WTC11 (cell line): Measurements from ENCODE around the gene TOP2B. TPM values are rescaled to one million over a fixed set of nuclear protein-coding genes. Genes with fewer than 3 reads are reported as not detected.

ENCODE experiments used
- ATAC-seq: fragments of 200-7000 bp; cut with Tn5 transposase; 2 replicates; pipeline ENCODE4 v1.10.0; 2021; ENCODE audit warnings: mild to moderate bottlenecking, moderate library complexity
- CTCF ChIA-PET: fragments of 300-600 bp; sonication (Branson Sonifier 250); formaldehyde crosslinking; loops from one replicate; lab custom pipeline; 2021; ENCODE audit warnings: antibody characterized with exemption; lab: Charles Lee
- POLR2A ChIA-PET: fragments of 350-600 bp; sonication (Branson Sonifier 250); formaldehyde crosslinking; loops from one replicate; lab custom pipeline; 2021; ENCODE audit warnings: antibody characterized with exemption; lab: Charles Lee
- DNase-seq: peaks from one replicate; pipeline ENCODE4 v3.0.0; 2021; ENCODE audit warnings: low spot score
- H3K27ac Mint-ChIP-seq: 2 replicates; pipeline ENCODE4 v1.8.0; 2021; ENCODE audit warnings: mixed read lengths
- H3K27me3 Mint-ChIP-seq: 2 replicates; pipeline ENCODE4 v1.8.0; 2021; ENCODE audit warnings: low read depth, mild to moderate bottlenecking, moderate library complexity, mixed read lengths
- H3K36me3 Mint-ChIP-seq: 2 replicates; pipeline ENCODE4 v1.8.0; 2021; ENCODE audit warnings: mixed read lengths
- H3K4me1 Mint-ChIP-seq: 2 replicates; pipeline ENCODE4 v1.8.0; 2022; ENCODE audit warnings: mixed read lengths
- H3K4me3 Mint-ChIP-seq: 2 replicates; pipeline ENCODE4 v1.8.0; 2021; ENCODE audit warnings: mild to moderate bottlenecking, moderate library complexity, mixed read lengths
- H3K9me3 Mint-ChIP-seq: 2 replicates; pipeline ENCODE4 v1.8.0; 2021; ENCODE audit warnings: mixed read lengths
- ARID4B ChIP-seq: sonication (generic); formaldehyde crosslinking; IDR thresholded peaks from 2 replicates; pipeline ENCODE4 v1.8.0; 2023; ENCODE audit warnings: missing genetic modification reagents, mild to moderate bottlenecking, borderline replicate concordance
- CREM ChIP-seq: sonication (generic); formaldehyde crosslinking; IDR thresholded peaks from 2 replicates; pipeline ENCODE4 v1.8.1; 2022; ENCODE audit warnings: mild to moderate bottlenecking, missing genetic modification reagents, moderate library complexity
- ELF4 ChIP-seq: sonication (generic); formaldehyde crosslinking; IDR thresholded peaks from 2 replicates; pipeline ENCODE4 v1.8.1; 2022; ENCODE audit warnings: low read depth, mild to moderate bottlenecking, moderate library complexity, missing genetic modification reagents
- ERG ChIP-seq: fragments of 250-450 bp; sonication (Bioruptor Pico); IDR thresholded peaks from 2 replicates; pipeline ENCODE4 v1.8.0; 2021; ENCODE audit warnings: mild to moderate bottlenecking
- FOXJ3 ChIP-seq: sonication (generic); formaldehyde crosslinking; IDR thresholded peaks from 2 replicates; pipeline ENCODE4 v1.9.0; 2021; ENCODE audit warnings: missing genetic modification reagents, mild to moderate bottlenecking, borderline replicate concordance
- FOXP4 ChIP-seq: sonication (generic); formaldehyde crosslinking; IDR thresholded peaks from 2 replicates; pipeline ENCODE4 v1.8.0; 2022; ENCODE audit warnings: mild to moderate bottlenecking, missing genetic modification reagents
- MXD4 ChIP-seq: fragments of 250-450 bp; sonication (Bioruptor Pico); IDR thresholded peaks from 2 replicates; pipeline ENCODE4 v1.8.0; 2021; ENCODE audit warnings: mild to moderate bottlenecking, moderate library complexity, borderline replicate concordance
- NR2C2 ChIP-seq: sonication (generic); formaldehyde crosslinking; IDR thresholded peaks from 2 replicates; pipeline ENCODE4 v1.8.0; 2022; ENCODE audit warnings: mild to moderate bottlenecking, missing genetic modification reagents
- TEAD1 ChIP-seq: sonication (generic); formaldehyde crosslinking; IDR thresholded peaks from 2 replicates; pipeline ENCODE4 v1.8.0; 2022; ENCODE audit warnings: mild to moderate bottlenecking, missing genetic modification reagents
- ZBTB21 ChIP-seq: sonication (generic); formaldehyde crosslinking; IDR thresholded peaks from 2 replicates; pipeline ENCODE4 v1.8.1; 2023; ENCODE audit warnings: mild to moderate bottlenecking, missing genetic modification reagents, borderline replicate concordance
- ZNF219 ChIP-seq: sonication (generic); formaldehyde crosslinking; IDR thresholded peaks from 2 replicates; pipeline ENCODE4 v1.8.0; 2023; ENCODE audit warnings: missing genetic modification reagents, mild to moderate bottlenecking, borderline replicate concordance
- ZNF232 ChIP-seq: sonication (generic); formaldehyde crosslinking; IDR thresholded peaks from 2 replicates; pipeline ENCODE4 v1.8.0; 2022; ENCODE audit warnings: mild to moderate bottlenecking, missing genetic modification reagents
- ZNF263 ChIP-seq: sonication (generic); formaldehyde crosslinking; IDR thresholded peaks from 2 replicates; pipeline ENCODE4 v1.8.1; 2022; ENCODE audit warnings: low read depth, mild to moderate bottlenecking, moderate library complexity, missing genetic modification reagents
- ZNF416 ChIP-seq: fragments of 250-450 bp; sonication (Bioruptor Pico); IDR thresholded peaks from 2 replicates; pipeline ENCODE4 v1.9.0; 2021; ENCODE audit warnings: mild to moderate bottlenecking, inconsistent platforms
- ZNF425 ChIP-seq: fragments of 250-450 bp; sonication (Bioruptor Pico); conservative IDR thresholded peaks from 2 replicates; pipeline ENCODE4 v1.9.0; 2021; ENCODE audit warnings: mild to moderate bottlenecking
- ZNF671 ChIP-seq: fragments of 250-450 bp; sonication (Bioruptor Pico); IDR thresholded peaks from 2 replicates; pipeline ENCODE4 v1.8.0; 2021; ENCODE audit warnings: mild to moderate bottlenecking
- ZSCAN18 ChIP-seq: fragments of 250-450 bp; sonication (Bioruptor Pico); IDR thresholded peaks from 2 replicates; pipeline ENCODE4 v2.1.2; 2022; ENCODE audit warnings: mild to moderate bottlenecking, moderate library complexity
- total RNA-seq: library from RNA; stranded (reverse); gene quantifications from 3 replicates; pipeline ENCODE4 v1.2.3, GENCODE V29; 2021

TOP2B gene
- total RNA-seq, 1 experiment from 2014 or later: 151 TPM

GRCh38 chr3:25665315-25666280, 891 bp upstream of the TOP2B start:
- DNase-seq: no peak
- Mint-ChIP-seq H3K36me3 (no peaks in the 10 kb centered on the region), H3K4me1 (peaks cover 32% of the 10 kb centered on the region)
- no peak for ATAC-seq
- TF ChIP-seq ELF4 (CRISPR knock-in tag) (no peak), TEAD1 (CRISPR knock-in tag) (no peak), FOXJ3 (CRISPR knock-in tag) (no peak), ZSCAN18 (no peak), ERG (CRISPR knock-in tag) (no peak), ZNF232 (CRISPR knock-in tag) (no peak)
- TF ChIP-seq, all 79 proteins: peak for 0
- Mint-ChIP-seq H3K4me3 (peak overlapping the region; percentile 95), H3K27me3 (no peaks in the 10 kb centered on the region), H3K9me3 (no peaks in the 10 kb centered on the region), H3K27ac (peak overlapping the region; percentile 97)
- CTCF ChIA-PET: no interaction called here
- POLR2A ChIA-PET: interaction anchor here (1.0 kb wide), 1 partner anchor 118 kb away, joined by 3 read pairs; the partner anchor contains the start of gene NGLY1

GRCh38 chr3:25663869-25664811, 567 bp downstream of the TOP2B start:
- DNase-seq (peak; percentile 70), ATAC-seq (peak; percentile 27)
- Mint-ChIP-seq H3K27ac (peak overlapping the region; percentile 100), H3K9me3 (no peaks in the 10 kb centered on the region), H3K4me3 (peak overlapping the region; percentile 95), H3K4me1 (peaks cover 43% of the 10 kb centered on the region), H3K27me3 (no peaks in the 10 kb centered on the region), H3K36me3 (no peaks in the 10 kb centered on the region)
- ChIA-PET CTCF (no interaction called here), POLR2A (interaction anchor here (1.5 kb wide), 1 partner anchor 120 kb away, joined by 4 read pairs; the partner anchor contains the start of gene NGLY1)
- TF ChIP-seq FOXP4 (CRISPR knock-in tag) (peak; percentile 23; the same call in 1 of the 2 replicates), ZNF232 (CRISPR knock-in tag) (no peak; the same call in 1 of the 2 replicates), ZNF416 (CRISPR knock-in tag) (0 out of 2 replicates have a peak, but pooled peaks have one; percentile 47), ZNF671 (no peak), ZBTB21 (no peak), MXD4 (CRISPR knock-in tag) (no peak), ARID4B (CRISPR knock-in tag) (no peak), ZNF425 (CRISPR knock-in tag) (no peak), ZNF219 (no peak), NR2C2 (CRISPR knock-in tag) (no peak), ZNF263 (CRISPR knock-in tag) (no peak), CREM (CRISPR knock-in tag) (0 out of 2 replicates have a peak, but pooled peaks have one; percentile 40)
